HL-60 (cell line): ENCODE results near the gene COL18A1.

ENCODE experiments used
- DNase-seq, 2 experiments: peaks; one replicate each; pipeline ENCODE4 v3.0.0-alpha.2; 2010 to 2020; ENCODE audit warnings: low read depth in 1 of 2, low spot score in 1 of 2
- H3K27ac ChIP-seq: fragments of 250-450 bp; sonication (Bioruptor Pico); replicated peaks from 2 replicates; pipeline ENCODE4 v1.5.1; 2020; ENCODE audit warnings: mild to moderate bottlenecking, moderate library complexity
- H3K27me3 ChIP-seq: fragments of 250-450 bp; sonication (Bioruptor Pico); 2 replicates; pipeline ENCODE4 v1.5.1; 2021; ENCODE audit warnings: mild to moderate bottlenecking, moderate library complexity; ENCODE audit not compliant: insufficient read depth, poor library complexity, severe bottlenecking
- H3K4me3 ChIP-seq: replicated peaks from 2 replicates; pipeline ENCODE4 v1.5.1; 2011; ENCODE audit warnings: mild to moderate bottlenecking, control low read depth, low read length; ENCODE audit not compliant: insufficient read depth
- GABPA ChIP-seq: IDR thresholded peaks from 2 replicates; pipeline ENCODE4 v1.6.1; 2012; ENCODE audit warnings: low read depth
- POLR2AphosphoS5 ChIP-seq: IDR thresholded peaks from 2 replicates; pipeline ENCODE4 v1.6.1; 2012; ENCODE audit warnings: low read depth
- SPI1 ChIP-seq: IDR thresholded peaks from 2 replicates; pipeline ENCODE4 v1.6.1; 2012; ENCODE audit warnings: low read depth, mild to moderate bottlenecking, borderline replicate concordance
- TF ChIP-seq, protein P1 (sequence below): IDR thresholded peaks from 2 replicates; pipeline ENCODE4 v1.6.1; 2012; ENCODE audit warnings: low read depth; ENCODE audit not compliant: insufficient replicate concordance
- TF ChIP-seq, protein P2 (sequence below): IDR thresholded peaks from one replicate; pipeline ENCODE4 v1.5.1; 2011; ENCODE audit warnings: low read length, control low read depth, inconsistent platforms; ENCODE audit not compliant: insufficient read depth

The COL18A1 gene

GRCh38 chr21:45463871-45464270, 58.9 kb downstream of the COL18A1 start:
- no peak for TF ChIP-seq SPI1
- TF ChIP-seq, protein P1, sequence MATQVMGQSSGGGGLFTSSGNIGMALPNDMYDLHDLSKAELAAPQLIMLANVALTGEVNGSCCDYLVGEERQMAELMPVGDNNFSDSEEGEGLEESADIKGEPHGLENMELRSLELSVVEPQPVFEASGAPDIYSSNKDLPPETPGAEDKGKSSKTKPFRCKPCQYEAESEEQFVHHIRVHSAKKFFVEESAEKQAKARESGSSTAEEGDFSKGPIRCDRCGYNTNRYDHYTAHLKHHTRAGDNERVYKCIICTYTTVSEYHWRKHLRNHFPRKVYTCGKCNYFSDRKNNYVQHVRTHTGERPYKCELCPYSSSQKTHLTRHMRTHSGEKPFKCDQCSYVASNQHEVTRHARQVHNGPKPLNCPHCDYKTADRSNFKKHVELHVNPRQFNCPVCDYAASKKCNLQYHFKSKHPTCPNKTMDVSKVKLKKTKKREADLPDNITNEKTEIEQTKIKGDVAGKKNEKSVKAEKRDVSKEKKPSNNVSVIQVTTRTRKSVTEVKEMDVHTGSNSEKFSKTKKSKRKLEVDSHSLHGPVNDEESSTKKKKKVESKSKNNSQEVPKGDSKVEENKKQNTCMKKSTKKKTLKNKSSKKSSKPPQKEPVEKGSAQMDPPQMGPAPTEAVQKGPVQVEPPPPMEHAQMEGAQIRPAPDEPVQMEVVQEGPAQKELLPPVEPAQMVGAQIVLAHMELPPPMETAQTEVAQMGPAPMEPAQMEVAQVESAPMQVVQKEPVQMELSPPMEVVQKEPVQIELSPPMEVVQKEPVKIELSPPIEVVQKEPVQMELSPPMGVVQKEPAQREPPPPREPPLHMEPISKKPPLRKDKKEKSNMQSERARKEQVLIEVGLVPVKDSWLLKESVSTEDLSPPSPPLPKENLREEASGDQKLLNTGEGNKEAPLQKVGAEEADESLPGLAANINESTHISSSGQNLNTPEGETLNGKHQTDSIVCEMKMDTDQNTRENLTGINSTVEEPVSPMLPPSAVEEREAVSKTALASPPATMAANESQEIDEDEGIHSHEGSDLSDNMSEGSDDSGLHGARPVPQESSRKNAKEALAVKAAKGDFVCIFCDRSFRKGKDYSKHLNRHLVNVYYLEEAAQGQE, result no peak
- no peak for TF ChIP-seq POLR2AphosphoS5
- TF ChIP-seq GABPA, result no peak
- TF ChIP-seq, protein P2, sequence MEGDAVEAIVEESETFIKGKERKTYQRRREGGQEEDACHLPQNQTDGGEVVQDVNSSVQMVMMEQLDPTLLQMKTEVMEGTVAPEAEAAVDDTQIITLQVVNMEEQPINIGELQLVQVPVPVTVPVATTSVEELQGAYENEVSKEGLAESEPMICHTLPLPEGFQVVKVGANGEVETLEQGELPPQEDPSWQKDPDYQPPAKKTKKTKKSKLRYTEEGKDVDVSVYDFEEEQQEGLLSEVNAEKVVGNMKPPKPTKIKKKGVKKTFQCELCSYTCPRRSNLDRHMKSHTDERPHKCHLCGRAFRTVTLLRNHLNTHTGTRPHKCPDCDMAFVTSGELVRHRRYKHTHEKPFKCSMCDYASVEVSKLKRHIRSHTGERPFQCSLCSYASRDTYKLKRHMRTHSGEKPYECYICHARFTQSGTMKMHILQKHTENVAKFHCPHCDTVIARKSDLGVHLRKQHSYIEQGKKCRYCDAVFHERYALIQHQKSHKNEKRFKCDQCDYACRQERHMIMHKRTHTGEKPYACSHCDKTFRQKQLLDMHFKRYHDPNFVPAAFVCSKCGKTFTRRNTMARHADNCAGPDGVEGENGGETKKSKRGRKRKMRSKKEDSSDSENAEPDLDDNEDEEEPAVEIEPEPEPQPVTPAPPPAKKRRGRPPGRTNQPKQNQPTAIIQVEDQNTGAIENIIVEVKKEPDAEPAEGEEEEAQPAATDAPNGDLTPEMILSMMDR, result no peak
- Histone ChIP-seq H3K27ac (no peak overlapping the region), H3K27me3 (peaks cover 2% of the 10 kb centered on the region), H3K4me3 (no peak overlapping the region)
- DNase-seq, result no peak

DNA sequence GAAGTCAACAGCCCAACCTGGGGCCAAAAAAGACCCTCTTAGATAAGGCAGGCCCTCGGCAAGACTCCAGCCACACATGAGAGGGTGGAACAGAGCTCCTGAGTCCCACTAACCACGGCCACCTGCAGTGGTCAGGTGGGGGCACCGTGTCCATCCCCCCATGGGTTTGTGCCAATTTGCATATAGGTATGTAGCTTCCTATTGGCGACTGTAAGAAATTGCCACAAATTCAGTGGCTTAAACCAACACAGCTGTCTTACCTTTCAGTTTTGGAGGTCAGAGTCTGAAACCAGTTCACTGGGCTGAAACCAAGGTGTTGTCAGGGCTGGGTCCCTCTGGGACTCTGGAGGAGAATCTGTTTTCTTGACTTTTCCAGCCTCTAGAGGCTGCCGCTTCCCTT, 59.3 kb downstream of the COL18A1 start:
- no peak overlapping the region for H3K27ac ChIP-seq
- H3K27me3 ChIP-seq, result peaks cover 2% of the 10 kb centered on the region
- TF ChIP-seq POLR2AphosphoS5 (no peak), GABPA (no peak), SPI1 (no peak)
- TF ChIP-seq, protein P2, result no peak
- TF ChIP-seq, protein P1, result no peak
- no peak overlapping the region for H3K4me3 ChIP-seq
- no peak for DNase-seq

- no peak for TF ChIP-seq POLR2AphosphoS5
- no peak for TF ChIP-seq GABPA
- TF ChIP-seq, protein P1, result no peak
- TF ChIP-seq SPI1, result no peak
- TF ChIP-seq, protein P2, result no peak
- DNase-seq, result no peak
- H3K27ac ChIP-seq, result no peak overlapping the region
- peaks cover 2% of the 10 kb centered on the region for H3K27me3 ChIP-seq
- H3K4me3 ChIP-seq, result no peak overlapping the region
These were observed 60.1 kb downstream of the COL18A1 start for GRCh38 chr21:45465105-45465504.
